ENCODE results near the gene DYNC1H1.

DNA sequence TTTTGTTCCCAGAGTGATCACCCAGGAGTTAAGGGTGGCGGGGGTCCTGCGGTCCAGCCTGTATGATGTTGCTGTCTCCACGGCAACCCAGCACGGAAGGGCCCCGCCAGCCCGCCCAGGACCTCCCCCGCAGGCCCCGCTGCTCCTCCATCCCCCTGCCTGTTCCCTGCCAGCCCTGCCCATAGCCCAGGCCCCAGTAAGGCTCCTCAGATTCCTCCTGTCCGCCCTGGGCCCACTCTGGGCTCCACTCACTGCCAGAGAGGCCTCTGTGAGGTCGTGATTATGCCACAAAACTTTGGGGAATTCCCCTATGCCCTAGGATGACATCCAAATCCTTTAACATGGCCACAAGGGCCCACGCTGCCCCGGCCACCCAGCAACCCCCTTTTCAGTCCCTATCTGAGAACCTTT lies 101.7 kb downstream of the DYNC1H1 start:
- TF ChIP-seq POLR2A (IDR thresholded peaks at IDR 0.05) (no peak), CTCF (IDR thresholded peaks at IDR 0.05) (no peak)
